NCI-H526 treated with DMSO at 0.1 percent for 48 hours (cell line): ENCODE measurements around the gene RWDD3.

Experiments used
- DNase-seq: peaks from one replicate; lab custom pipeline; 2025; lab: John Stamatoyannopoulos, UW

Gene RWDD3

GRCh38 chr1:95230256-95230655, 3.8 kb upstream of the RWDD3 start:
- DNase-seq: no peak

GRCh38 chr1:95230768-95231191, 3.2 kb upstream of the RWDD3 start:
- no peak for DNase-seq

GRCh38 chr1:95232646-95233318, 1.2 kb upstream of the RWDD3 start:
- no peak for DNase-seq

GRCh38 chr1:95233319-95233736, 682 bp upstream of the RWDD3 start:
- DNase-seq: no peak

- DNase-seq: no peak
Observed at GRCh38 chr1:95236784-95237575, 3.0 kb downstream of the RWDD3 start.

DNA sequence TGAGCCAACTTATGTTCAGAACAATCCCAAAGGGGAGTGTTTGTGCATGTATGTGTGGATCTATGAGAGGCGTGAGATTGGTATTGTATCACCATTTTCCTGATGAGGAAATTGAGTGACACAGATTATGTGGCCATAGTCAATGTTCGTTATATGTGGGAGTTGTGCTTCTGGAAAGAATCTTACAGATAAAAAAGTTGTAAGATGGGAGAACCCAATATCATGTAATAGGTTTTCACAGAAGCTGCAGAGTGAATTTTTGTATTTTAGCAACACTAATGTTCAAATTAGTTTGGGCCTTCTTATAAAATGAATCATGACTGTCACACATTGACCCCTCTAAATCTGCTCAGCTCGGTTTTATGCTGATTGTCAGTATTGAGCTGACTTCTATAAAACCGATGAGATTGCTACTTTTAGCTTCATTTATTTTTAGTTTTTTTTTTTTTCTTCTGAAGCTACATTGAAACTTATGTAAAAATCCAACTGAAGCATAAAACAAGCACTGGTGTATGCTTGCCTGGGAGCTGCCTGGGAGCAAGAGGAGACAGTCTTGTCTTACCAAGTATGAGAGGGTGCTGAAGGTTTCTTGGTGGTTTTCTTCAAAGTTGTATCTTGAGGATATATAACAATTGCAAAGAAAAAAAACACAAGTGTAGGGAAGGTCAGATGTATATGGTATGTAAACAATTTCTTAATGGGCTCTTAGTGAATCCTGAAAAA, 4.1 kb downstream of the RWDD3 start:
- no peak for DNase-seq

DNA sequence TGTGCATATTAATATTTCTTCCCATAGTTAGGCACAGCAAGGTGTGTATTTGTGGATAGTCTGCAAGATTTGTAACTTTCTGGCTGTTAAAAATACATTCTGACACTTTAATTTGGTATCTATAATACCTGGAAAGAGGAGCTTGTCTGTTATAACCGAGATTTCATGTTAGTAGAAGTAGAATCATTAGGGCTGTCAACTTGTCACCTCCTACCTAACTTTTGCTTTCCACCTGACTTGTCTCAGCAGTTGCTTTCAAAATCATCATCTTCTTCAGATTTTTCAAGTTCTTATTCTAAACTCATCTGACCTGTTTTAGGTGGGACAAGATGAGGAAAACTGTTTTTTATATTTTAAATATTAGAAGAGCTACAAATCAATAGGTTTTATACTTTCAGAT, 11.0 kb downstream of the RWDD3 start:
- no peak for DNase-seq

GRCh38 chr1:95246511-95246910, 12.5 kb downstream of the RWDD3 start:
- no peak for DNase-seq

DNA sequence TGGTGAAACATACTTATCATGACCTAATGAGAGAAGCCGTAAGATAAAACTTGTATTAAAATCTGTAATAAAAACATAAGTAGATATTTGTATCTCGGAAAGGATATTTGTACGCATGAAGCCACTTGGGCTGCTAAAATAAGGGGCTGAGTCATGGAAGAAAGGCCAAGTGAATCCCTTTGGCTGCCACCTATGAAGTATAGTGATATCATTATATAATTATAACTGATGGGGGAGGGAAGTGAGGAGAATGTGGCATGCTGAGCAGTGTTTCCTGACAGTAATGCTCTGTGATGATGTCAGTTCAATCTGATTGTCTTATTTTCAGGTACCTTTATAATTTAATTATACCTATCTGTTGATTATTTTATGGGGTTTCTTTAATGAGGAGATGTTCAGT, 13.6 kb downstream of the RWDD3 start:
- DNase-seq: no peak

GRCh38 chr1:95249916-95250315, 15.9 kb downstream of the RWDD3 start:
- no peak for DNase-seq

DNA sequence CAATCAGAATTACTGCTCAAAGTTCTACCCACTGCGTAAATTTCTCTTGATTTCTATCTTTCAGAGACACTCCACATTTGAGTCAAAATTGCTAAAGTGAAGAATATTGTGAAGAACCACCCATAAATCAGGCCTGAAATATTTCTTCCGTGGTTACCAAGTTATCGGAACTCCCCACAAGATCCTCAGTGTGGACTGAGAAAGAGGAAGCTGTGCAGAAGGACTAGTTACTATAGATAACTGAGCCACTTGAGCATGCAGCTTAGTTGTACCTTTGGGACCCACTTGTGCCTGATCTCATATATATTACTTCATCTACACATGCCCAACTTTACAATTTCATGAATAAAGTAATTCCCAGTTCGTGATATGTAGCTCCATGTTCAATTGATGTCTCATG, 18.4 kb downstream of the RWDD3 start:
- no peak for DNase-seq

GRCh38 chr1:95254959-95255358, 20.9 kb downstream of the RWDD3 start:
- DNase-seq: no peak

DNA sequence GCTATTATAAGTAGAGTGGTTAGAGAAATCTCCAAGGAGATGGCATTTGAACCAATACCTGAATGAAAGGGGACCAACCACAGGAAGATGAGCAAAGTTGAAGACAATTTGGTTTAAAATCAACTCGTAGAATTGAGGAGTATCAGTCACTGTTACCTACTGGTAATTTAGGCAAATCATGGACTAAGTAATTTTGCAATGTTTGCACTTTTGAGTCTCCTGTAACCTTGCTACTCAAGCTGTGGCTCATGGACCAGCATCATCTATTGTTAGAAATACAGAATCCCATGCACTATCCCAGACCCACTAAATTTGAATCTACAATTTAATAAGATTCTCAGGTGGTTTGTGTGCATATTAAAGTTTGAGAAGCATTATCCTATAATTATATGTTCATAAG, 21.8 kb downstream of the RWDD3 start:
- no peak for DNase-seq

GRCh38 chr1:95257758-95258157, 23.7 kb downstream of the RWDD3 start:
- no peak for DNase-seq

DNA sequence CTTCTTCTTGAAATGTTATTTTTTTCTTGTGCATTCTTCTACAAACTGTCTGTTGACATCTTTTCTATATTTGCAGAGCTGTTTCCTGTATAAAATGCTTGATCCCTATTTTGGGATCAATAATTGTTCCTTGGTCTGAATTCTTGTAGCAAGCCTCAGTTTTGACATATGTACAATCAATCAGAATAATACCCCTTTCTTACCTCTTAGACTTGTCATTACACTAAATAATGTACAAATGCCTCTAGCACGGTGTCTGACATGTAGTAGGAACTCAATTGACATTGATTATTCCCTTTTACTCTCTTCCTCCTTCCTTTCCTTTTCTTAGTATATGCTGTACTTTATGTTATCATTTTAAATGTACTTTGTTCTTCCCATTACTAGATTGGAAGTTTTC, 25.2 kb downstream of the RWDD3 start:
- no peak for DNase-seq

DNA sequence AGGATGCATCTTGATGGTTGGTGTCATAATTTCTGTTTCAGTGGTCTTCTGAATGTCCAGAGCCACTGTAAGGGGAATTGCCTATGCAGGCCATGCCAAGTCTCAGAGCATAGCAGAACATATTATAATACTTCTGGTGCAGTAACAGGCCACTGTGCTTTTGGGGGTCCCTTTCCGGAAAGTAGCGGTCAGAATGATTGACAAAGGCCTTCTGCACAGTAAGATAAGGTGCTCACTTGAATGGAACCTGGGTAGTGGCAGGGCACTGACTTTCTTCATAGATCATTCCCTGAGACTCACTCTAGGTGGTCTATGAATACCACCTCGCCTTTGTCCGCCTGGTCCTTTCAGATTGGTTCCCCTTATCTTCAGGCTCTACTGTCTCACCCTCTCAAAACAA, 28.9 kb downstream of the RWDD3 start:
- no peak for DNase-seq

DNA sequence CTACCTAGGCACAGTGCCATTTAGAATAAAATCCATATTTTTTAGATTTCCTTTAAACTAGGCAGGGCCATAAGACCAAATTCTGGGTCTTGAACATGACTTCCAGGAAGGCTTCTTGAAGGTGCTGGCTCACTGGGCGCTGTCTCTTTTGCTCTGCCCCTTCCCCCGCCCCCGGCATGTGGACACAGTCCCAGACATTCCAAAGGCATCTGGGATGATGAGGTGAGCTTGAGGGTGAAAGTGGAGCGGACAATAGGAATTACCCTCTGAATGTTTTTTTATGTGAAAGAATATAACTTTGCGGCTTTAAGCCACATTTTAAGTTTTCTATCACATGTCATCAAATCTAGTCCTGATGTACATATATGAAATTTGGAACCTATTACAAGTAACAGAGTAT, 29.4 kb downstream of the RWDD3 start:
- DNase-seq: no peak

DNA sequence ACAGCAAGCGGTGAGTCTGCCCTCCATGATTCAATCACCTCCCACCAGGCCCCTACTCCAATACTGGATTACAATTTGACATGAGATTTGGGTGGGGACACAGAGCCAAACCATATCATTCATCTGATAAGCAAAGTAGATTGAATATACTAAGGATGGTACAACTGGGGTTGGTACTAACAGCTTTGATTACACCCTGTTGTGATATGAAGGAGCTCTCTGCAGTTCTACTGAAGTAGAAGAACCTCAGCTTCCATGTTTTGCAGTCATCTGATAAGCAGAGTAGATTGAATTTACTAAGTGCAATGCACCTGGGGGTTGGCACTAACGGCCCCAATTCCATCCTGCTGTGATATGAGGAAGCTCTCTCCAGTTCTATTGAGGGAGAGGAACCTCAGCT, 31.1 kb downstream of the RWDD3 start:
- no peak for DNase-seq

- DNase-seq: no peak
Observed at GRCh38 chr1:95276429-95276828, 42.4 kb downstream of the RWDD3 start.

GRCh38 chr1:95278173-95279006, 44.4 kb downstream of the RWDD3 start:
- peak; percentile 100 for DNase-seq

- peak; percentile 62 for DNase-seq
Observed at GRCh38 chr1:95281781-95282517, 47.9 kb downstream of the RWDD3 start.
